Left kidney (tissue), 2 donors: ENCODE results near the gene SLC48A1. TPM values are rescaled to one million over a fixed set of nuclear protein-coding genes. Genes with fewer than 3 reads are reported as not detected.
A peak's percentile ranks its signal among the peaks of the same experiment; 100 is the strongest.

Experiments used
- DNase-seq: peaks from one replicate; pipeline ENCODE4 v3.0.0-alpha.2; 2013
- polyA plus RNA-seq: library from polyadenylated mRNA; unstranded; fragments of 120-200 nt; gene quantifications from one replicate; pipeline ENCODE4 v1.2.1, GENCODE V29; 2013; ENCODE audit not compliant: insufficient read length

SLC48A1 gene
- polyA plus RNA-seq, 1 donor, result 57.5 TPM

- no peak for DNase-seq
Measured at GRCh38 chr12:47757364-47757839, 15.6 kb upstream of the SLC48A1 start.

GRCh38 chr12:47757840-47758583 is 15.0 kb upstream of the SLC48A1 start:
- no peak for DNase-seq

- no peak for DNase-seq
Measured at GRCh38 chr12:47758584-47758833, 14.5 kb upstream of the SLC48A1 start.

- peak; percentile 73 for DNase-seq
Measured at GRCh38 chr12:47758834-47759690, 14.0 kb upstream of the SLC48A1 start, which contains the start of gene RAPGEF3. TSS of gene RAPGEF3 (minus strand) at chr12:47758880. CDS start at chr12:47758556, 324 bp downstream.

DNA sequence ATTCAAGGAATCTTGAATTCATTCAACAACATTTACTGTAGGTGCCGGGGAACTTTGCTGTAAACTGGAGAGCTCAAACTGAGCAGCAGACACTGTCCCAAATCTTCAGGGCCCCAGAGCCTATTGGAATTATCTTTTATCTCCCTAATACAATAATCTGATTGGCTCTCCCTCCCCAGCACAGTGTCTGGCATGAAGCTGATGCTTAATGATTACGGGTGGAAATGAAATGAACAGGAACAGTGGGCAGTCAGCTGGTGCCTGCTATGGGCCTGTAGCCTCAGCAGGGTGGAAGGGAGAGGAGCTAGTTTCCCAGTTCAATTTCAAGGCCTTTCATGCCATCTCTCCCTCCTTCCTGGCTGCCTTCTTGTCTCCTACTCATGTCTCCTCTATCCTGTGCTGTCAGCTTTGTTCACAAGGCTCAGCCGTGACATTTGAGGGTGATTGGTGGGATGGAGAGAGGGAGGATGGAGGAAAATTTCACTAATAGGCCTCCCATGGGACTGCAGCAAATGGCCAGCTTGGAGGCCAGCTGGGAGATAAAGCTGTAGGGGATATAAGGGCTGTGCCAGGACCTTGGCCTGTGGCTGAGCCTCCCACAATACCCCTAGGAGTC is 10.1 kb upstream of the SLC48A1 start:
- no peak for DNase-seq

- DNase-seq, result peak; percentile 51
Measured at GRCh38 chr12:47763481-47764346, 9.3 kb upstream of the SLC48A1 start.

- DNase-seq, result no peak
Measured at GRCh38 chr12:47766502-47767215, 6.4 kb upstream of the SLC48A1 start.

DNA sequence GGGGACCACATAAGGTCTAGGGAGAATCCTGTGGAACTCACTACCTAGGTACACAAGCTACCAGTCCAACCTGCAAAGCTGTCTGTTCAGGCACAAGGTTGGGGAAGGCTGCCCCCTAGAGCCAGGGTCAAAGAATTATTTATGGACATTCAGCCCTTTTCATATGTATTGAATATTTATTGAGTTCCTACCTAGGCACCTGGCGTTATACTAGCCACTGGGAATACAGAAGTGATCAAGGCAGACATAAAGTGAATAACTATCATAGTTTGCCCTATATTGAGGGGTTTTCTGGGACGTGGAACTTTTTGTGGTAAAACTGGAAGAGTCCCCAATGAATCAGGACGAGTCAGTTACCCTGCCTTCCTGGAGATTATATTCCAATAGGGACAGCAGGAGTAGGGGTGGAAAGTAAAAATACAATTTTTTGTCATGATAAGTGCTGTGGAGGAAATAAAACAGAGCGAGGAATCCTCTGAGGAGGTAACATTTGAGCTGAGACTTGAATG is 5.8 kb upstream of the SLC48A1 start:
- no peak for DNase-seq

DNA sequence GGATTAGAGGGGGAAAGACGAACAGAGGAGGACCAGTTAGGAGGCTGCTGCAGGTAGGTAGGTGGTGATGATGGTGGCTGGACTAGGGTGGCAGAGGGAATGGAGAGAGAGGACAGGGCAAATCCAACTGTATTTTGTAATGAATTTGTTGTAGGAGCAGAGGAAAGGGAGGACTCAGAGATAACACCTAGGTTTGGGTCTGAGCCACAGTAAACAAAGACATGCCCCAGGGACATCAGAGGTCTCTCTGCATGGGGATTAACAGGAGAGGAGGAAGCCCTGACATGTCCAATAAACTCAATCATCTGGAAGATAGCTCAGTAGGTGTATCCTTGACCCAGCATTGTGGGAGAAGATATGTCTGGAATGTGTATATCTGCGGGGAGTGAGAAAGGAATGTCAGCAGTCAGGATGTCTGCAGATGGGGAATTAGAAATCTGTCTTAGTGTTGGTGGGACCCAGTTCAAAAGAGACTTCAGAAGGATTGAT is 4.7 kb upstream of the SLC48A1 start:
- no peak for DNase-seq

DNA sequence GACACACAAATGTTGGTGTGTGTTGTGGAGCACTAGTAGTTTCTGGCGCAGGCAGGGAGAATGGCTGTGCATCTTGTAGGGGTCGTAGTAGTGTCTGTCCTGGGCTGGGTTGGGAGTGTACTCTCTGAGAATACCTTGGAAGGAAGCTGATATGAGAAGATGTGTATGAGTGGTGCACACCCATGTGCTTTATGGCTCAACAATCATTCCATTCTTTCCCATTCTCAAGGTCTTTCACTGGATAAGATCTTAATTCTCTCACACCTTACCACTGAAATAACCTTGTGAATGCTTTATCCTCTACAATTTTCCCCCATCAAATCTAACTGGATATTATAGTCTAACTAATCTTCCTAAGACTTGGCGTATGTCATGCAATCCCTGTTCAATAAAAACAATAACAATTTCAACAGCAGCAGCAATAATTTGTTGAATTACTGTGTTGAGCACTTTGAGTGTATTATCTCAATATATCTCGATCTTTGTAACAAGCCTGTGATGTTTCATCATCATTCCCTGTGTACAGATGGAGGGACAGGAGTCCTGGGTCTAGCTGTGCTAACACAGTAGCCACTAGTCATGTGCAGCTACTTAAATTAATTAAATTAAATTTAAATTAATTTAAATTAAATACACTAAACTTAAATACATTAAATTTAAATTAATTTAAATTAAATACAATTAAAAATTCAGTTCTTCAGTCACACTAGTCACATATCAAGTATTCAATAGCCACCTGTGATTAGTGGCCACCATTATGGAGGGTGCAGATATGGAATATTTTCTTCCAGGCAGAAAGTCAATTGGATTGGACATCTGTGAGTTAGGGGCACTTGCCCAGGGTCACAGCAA is 3.6 kb upstream of the SLC48A1 start:
- no peak for DNase-seq

DNA sequence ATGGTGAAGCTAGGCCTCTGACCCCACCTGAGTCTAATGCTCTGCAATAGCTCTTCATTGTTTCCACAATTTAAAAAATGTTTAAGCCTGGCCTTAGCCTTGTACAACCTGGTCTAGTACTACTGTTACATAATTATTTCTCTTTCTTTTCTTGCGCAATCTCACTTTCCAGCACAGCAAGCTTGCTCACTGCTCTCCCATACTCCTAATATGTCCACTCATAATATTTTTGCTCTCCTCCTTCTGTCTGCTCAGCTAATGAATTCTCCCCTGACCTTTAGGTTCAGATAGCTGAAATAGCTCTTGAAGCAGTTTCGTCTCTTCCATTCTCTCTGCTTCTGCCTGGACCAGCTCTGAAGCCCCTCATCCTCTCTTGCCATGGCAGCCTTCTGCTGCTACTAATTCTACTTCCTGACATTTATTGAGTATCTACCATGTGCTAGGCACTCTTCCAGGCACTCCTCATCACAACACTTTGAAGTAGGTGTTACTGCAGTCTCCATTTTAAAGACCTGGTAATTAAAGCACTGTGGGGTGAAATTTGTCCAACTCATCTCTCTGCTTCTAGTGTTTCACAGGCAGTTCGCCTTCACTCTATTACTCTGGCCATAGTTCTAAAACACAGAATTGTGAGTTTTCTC is 2.8 kb upstream of the SLC48A1 start:
- DNase-seq, result no peak

- DNase-seq, result no peak
Measured at GRCh38 chr12:47771304-47771703, 1.7 kb upstream of the SLC48A1 start.

GRCh38 chr12:47772094-47772660 is 861 bp upstream of the SLC48A1 start:
- DNase-seq, result no peak

DNA sequence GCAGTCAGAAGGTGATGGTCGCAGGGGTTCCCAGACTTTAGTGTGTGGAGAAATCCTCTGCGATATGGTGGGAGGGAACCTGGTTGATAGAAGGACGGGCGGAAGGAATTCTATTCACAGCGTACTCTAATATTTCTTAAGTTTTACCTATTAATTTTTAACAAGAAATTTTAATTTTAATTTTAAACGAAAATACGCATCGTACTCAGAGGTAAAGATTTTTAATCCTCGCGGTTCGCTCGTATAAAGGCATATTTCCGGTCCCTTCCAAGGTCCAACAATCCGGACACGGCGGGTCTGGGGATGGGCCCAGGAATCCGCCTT is 338 bp upstream of the SLC48A1 start:
- no peak for DNase-seq

DNA sequence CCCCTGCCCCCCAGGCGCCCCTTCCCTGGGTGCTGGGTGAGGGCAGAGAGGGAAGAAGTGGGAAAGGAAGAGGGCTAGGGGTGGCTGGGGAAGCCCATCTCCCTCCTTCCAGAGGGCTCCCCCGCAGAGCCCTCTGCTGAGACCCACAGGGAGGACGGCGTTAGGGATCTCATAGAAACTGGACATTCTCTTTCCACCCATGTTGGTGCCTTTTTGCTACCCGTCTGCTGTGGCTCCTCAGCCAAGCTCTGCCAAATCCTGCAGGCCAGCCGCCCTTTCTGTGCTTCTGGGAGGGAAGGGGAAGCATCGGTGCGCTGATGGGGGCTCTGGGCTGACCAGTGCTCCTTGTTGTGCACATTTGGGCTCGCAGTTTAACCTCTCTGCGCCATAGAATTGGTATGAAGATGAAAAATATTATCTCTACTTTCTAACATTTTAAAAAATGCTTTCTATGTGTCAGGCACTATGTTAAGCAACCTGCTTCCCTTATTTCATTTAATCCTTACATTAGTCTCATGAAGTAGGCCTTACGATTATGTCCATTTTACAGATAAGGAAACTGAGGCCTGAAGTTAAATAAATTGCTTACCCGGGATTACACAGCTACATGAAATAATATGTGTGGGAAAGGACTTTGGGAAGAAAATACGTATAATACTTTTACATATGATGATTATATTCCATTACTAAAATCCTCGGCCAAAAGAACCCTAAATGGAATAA is 981 bp downstream of the SLC48A1 start:
- DNase-seq, result no peak

- no peak for DNase-seq
Measured at GRCh38 chr12:47774663-47775062, 1.6 kb downstream of the SLC48A1 start.

DNA sequence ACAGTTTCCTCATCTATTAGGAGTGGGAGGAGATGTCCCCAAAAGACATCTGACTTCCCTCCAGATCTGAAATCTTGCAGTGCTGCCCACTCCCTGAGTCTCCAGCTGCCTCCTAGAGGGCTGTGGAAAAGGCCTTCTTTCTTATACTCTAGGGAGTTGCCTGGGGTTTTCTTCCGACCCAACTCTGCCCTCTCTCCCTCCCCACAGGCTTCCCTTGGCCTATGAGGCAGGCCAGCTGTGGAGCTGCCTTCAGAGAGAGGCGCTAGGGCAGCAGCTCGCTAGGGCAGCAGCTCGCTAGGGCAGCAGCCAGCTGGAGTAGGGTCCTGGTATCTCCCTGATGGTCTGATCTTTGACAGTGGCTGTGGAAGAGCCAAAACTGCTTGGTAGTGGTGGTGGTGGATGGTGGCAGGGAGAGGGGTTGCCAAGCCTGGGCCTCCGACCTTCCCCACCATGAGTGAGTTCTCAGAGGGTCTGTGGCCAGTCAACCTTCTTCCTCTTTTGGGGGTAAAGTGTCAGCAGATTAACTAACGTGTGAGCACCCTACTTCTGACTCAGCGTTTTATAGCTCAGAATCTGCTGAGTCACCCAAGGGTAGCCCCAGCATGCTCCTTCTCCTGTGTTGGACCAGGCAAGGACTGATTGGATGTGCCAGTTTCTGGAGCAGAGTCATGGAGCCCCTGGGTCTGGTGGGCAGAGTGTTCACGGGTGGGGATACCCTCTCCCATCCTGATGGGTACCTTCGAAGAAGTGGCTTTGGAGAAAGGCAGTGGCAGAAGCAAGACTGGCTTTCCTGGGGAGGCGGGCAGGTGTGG is 2.3 kb downstream of the SLC48A1 start:
- no peak for DNase-seq
